NB4 (cell line): ENCODE results near the gene ZBTB44.

Experiments used
- MYC ChIP-seq: IDR thresholded peaks from 2 replicates; pipeline ENCODE4 v1.6.1; 2011; ENCODE audit warnings: low read depth, low read length
- POLR2A ChIP-seq: IDR thresholded peaks from 2 replicates; pipeline ENCODE4 v1.6.1; 2011; ENCODE audit warnings: mild to moderate bottlenecking; ENCODE audit not compliant: insufficient read length; ENCODE audit errors: extremely low read depth
- TF ChIP-seq, protein P1 (sequence below): IDR thresholded peaks from one replicate; pipeline ENCODE4 v1.5.1; 2012; ENCODE audit warnings: low read depth, low read length

DNA sequence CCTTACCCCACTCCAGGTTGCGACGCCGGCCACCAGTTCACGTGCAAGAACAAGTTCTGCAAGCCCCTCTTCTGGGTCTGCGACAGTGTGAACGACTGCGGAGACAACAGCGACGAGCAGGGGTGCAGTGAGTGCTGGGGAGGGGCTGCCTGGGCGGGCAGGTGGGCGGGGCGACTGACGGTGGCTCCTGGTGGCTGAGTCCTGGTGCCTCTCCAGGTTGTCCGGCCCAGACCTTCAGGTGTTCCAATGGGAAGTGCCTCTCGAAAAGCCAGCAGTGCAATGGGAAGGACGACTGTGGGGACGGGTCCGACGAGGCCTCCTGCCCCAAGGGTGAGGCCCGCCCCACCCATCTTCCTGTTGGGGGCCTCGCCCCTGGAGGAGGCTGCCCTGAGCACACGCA lies 116.4 kb downstream of the ZBTB44 start:
- TF ChIP-seq, protein P1, sequence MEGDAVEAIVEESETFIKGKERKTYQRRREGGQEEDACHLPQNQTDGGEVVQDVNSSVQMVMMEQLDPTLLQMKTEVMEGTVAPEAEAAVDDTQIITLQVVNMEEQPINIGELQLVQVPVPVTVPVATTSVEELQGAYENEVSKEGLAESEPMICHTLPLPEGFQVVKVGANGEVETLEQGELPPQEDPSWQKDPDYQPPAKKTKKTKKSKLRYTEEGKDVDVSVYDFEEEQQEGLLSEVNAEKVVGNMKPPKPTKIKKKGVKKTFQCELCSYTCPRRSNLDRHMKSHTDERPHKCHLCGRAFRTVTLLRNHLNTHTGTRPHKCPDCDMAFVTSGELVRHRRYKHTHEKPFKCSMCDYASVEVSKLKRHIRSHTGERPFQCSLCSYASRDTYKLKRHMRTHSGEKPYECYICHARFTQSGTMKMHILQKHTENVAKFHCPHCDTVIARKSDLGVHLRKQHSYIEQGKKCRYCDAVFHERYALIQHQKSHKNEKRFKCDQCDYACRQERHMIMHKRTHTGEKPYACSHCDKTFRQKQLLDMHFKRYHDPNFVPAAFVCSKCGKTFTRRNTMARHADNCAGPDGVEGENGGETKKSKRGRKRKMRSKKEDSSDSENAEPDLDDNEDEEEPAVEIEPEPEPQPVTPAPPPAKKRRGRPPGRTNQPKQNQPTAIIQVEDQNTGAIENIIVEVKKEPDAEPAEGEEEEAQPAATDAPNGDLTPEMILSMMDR: no peak
- TF ChIP-seq POLR2A (no peak), MYC (no peak)
